NCI-H2029 (cell line): ENCODE results near the gene C1QTNF1.
A peak's percentile ranks its signal among the peaks of the same experiment; 100 is the strongest.
"Not testable (repeated sequence)": the region's sequence is repeated elsewhere in the genome, so short reads cannot be mapped to it uniquely, and the experiment has no call there.

Experiments used
- DNase-seq: peaks from one replicate; lab custom pipeline; 2025; lab: John Stamatoyannopoulos, UW

The C1QTNF1 gene

DNA sequence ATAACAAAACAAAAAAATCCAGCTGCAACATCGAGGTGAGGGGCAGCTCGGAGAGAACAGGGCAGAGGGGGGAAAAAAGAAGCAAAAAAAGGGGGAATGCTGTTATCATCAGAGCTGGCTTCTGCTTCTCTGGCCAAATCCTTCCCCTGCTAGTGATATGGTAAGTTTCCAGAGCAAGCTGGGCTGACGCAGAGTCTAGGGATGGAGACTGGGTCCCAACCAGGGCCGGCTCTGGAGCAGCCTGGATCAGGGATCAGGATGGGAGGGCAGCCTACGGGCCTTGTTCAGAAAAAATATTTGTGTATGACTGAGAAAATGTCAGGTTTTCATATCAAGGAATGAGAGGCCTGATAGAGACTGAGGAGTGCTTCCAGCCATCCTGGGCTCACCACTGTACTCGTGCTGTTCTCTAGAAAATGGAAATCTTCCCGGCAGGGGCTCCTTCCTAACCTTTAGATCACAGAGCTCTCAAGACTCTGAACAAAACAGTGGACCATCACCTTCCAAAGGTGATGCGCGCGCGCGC is 726 bp upstream of the C1QTNF1 start:
- DNase-seq: no peak

DNA sequence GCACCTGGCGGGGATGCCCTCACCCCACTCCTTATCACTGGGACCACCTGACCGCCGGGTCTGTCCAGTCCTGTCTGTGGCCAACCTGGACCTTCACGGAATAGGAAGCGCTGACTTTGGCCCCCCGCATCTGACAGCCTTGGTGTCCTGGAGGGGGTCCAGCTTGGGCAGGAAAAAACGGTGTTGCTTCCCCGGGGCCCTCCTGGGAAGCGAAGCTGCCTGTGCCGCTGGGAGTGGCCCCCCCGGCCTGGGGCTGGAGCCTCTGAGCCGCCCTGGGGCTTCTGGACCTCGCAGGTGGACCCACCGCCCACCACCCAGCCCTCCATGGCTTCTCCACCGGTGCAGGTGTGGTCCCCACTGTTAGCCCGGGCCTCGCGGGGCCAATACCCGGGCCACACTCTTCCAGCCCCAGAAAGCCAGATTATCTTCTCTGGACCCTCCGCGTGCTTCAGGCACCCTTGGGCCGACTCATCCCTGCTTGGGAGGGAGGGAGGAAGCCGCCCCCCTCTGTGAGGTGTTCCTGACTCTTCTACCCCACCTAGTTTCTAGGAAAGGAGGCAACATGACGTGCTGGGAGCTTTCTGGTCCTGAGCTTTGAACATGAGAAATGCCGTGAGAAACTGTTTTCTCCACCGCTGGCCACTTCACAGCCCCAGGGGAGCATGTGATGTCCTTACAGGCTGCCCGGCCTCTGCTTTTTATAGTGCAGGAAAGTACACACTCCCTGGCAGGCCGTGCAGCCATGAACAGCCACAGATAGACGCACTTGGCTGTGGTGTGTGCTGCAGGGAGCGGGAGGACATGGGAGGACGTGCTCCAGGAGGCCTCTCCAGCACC is 1.1 kb downstream of the C1QTNF1 start:
- no peak for DNase-seq

DNA sequence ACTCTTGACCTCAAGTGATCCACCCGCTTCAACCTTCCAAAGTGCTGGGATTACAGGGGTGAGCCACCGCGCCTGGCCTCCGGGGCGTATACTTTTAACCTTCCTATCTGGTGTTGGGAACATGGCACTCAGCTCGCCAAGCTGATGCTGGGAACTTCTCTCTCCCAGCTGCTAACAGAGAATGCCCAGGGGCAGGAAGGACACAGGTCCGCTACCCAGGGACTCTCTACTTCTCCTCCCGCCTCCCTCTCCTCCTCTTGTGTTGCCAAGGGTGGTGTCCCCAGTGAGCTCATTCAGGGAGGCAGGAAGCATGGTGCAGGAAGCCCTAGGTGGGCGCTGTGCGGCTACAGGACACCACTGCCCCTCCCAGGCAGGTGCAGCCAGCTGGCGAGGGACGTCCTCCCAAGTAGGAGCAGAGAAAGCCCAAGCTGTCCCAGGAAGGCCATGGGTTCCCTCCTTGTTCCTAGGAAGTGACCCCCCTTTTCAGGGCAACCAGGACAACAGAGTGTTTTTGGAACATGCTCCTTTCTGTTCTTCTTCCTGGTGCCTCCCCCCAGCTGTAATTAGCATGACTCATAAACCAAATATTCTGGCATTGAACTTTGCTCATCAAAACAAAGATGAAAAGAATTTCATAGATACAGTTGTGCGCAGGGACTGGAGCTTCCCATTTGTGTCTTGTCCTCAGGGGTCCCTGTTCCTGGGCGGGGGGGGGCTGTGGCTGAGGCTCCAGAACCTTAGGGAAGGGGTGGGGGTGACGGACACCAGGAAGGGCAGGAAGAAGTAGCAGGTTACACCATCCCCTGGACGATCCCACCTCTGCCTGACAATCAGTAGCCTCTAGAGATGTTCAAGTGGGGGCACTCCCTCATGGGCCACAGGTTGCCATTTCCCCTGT is 2.7 kb downstream of the C1QTNF1 start:
- peak; percentile 61 for DNase-seq

DNA sequence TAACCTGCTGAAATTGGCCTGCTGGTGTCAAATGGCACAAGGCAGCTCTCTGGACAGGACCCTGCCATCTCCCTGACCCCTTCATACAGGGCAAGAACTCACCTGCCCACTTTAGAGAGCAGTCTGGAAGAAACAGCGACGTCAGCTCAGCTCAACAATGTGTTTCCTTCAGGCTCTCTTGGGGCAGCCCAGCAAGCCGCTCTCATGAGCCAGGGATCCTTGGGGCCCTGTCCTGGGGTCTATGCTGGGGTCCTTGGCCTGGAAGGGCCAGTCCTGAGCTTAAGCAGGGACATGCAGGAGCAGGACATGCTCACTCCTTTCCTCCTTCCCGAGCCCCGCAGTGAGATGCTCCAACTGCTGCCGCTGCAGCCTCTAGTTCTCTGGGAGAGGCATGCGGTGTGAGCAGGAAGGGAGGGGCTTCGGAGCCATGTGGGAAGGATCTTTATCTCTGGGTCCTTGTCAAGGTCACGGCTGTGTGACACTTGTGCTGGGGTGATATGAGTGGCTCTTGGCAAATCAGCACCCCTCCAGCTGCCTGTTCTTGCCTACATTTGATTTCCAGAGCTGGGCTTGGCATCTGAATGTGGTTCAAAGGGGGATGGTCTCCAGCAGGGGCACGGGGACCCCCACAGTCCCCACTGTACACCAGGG is 3.4 kb downstream of the C1QTNF1 start:
- no peak for DNase-seq

DNA sequence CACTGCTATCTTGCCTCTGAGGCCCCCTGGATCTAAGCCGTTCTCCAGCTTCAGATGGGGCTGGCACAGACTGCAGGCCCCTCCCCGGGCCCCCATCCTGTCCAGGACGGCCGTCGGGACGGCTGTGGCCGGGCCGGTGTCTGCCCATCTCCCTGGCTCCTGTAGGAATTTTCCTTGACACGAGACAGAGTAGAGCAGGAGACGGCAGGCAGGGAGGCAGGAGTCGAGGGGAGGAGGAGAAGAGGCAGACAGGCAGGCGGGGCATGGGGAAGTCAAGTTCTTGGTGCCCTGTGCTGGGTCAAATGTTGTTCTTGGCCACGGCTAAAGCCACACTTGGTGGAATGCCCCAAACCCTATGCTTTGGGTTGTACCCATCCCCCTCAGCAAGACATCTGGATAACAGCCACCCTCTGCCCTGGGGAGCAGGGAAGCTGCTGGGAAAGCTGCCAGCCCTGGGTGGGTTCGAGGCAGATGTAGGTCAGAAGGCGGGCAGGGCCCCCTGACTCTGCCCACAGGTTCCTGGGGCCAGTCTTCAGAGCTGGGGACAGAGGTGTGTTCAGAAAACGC is 4.0 kb downstream of the C1QTNF1 start:
- DNase-seq: no peak

DNA sequence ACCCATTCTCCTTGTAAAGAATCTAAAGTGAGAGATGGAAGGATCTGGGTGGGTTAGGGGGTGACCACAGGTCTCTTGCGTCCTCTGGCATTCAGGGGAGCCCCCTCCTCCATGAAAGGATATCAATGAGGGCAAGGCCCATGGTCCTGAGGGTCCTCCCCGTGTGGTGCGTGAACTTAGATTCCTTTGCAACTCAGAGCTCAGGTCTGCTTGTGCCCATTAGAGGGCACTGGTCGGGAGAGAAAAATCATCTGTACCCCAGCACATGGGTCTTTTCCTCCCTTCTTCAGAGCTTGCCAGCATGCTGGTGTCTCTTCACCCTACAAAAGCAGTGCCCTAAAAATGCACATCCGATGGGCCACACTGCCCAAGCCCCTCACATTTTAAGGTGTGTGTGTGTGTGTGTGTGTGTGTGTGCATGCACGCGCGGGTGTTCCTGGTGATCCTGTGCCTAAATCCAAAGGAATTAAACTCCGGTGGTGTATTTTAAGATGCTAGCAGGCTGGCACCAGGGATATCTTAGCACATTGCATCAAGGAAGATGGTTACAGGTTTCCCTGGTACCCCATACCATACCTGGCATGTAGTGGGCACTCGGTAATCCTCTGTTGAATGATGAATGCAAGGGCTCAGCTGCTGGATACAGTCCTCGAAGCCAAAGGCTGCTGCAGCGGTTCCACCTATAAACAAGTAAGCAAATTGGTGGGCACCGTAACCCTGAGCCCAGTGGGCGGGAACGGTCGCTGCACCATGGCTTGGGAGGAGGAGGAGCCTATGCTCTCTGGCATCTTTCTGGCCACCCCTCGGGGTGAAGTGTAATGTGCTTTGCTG is 4.7 kb downstream of the C1QTNF1 start:
- DNase-seq: no peak

DNA sequence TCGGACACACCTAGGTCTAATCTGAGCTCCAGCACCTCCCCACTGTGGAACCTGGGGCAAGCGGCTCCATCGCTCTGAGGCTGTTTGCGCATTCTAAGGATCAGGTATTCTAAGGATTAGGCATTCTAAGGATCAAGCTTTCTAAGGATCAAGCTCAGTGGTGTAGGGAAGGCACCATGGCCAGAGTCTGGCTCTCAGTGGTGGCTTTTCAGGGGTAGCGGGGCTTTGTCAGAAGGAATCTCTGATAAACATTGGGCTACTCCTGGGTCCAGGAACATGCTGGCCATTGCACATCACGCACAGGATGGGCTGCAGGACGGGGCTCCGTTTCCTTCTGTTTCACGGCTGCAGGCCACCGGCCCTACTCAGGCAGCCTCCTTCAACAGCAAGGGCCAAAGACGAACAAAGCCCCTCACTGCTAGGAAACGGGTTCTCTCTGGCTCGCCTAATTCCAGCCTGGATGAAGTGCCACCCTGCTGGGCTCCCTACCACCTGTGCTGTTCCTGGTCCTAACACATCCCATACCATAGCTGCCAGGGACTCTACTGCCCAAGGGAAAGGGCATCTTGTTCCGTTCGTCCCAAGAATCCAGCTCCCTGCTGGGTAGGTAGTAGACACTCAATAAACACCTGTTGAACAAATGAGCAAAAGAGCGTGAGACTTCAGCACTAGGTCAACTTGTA is 5.5 kb downstream of the C1QTNF1 start:
- DNase-seq: no peak

DNA sequence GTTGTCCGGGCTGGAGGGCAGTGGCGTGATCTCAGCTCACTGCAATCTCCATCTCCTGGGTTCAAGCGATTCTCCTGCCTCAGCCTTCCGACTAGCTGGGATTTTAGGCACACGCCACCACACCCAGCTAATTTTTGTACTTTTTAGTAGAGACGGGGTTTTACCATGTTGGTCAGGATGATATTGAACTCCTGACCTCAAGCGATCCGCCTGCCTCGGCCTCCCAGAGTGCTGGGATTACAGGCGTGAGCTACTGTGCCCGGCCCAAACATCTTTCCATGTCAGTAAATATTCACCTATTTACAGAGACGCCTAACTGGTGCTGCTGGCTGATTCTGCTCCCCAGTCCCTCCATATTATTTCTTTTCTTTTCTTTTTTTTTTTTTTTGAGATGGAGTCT is 6.7 kb downstream of the C1QTNF1 start:
- not testable (repeated sequence) for DNase-seq

DNA sequence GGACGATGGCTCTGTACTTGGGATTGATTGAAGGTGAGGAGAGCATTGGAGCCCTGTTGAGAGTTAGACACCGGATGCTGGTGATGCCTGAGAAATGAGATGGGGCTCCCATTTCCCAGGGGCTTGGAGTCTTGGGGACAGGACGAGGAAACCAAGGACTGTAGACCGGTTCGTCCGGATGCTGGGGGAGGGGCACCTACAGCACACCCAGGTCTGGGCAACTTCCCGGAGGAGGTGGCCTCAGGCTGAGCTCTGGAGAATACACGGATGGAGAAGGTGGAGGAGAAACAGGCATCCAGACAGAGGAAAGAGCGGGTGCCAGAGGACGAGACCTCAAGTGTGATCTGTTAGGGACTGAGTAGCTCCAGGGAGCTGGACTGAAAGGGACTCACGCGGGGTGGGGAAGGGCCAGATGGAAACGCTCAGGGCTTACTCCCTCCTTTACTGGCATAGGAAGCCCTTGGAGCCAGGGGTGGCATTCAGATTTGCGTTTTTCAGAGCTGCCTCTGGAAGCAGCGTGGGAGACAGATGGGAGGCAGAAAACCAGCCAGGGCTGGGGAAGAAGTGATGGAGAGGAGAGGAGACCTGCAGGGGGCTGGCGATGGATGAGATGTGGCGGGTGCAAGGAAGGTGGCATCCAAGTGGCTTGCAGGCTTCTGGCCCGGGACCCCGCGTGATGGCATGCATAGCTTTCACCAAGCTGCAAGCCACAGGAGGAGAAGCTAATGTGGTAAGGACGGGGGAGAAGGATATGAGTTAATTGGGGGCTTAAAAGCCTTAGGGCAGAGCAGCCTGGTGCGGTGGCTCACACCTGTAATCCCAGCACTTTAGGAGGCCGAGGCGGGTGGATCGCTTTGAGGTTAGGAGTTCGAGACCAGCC is 8.3 kb downstream of the C1QTNF1 start:
- no peak for DNase-seq

DNA sequence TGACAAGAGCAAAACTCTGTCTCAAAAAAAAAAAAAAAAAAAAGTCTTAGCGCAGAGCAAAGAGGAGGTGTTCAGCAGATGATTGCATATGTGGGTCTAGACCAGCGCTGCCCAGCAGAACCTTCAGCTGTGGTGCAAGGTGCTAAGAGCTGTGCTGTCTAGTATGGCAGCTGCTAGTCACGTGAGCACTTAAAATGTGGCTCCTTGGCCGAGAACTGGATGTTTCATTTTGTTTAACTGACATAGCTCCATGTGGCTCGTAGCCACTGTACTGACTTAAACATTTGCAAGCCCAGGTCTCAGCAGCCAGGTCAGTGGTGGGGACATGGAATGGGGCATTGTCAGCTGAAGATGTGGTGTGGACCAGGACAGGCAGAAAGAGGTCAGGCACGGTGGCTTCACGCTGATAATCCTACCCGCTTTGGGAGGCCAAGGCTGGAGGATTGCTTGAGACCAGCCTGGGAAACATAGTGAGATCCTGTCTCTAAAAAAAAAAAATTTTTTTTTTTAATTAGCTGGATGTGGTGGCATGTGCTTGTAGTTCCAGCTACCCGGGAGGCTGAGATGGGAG is 9.2 kb downstream of the C1QTNF1 start:
- no peak for DNase-seq

DNA sequence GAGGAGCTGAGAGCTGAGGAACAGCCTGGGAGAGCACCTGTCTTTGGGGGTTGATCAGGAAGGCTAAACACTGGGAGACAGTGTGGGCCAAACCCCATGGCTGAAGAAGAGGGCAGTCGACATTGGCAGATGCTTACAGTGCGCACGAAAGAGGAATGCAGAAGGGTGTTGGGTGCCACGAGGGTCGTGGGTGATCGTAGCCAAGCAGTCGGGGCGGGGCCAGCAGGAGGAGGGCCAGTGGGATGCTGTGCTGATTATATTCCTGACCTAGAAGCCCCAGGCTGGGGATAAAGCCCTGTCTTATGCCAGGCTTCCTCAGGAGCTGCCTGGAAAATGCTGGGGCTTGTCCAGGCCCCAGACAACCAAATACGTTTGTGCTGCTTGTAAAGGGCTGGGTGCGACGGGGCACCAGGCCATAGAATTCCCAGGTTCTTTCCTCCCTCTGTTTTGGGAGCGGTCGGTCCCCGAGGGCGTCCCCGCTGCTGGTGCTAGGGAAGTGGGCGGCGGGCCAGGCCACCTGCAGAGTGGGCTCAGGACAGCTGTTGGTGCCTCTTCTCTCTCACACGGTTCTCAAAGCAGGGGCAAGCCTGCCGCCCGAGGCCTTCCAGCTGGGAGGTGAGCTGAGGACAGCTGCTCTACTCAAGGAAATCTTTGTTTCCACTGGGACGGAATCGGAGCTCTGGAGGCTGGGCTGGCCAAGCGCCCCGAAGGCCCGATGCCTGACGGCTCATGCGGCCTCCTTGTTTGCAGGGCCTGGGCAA is 10.0 kb downstream of the C1QTNF1 start:
- DNase-seq: peak; percentile 15

DNA sequence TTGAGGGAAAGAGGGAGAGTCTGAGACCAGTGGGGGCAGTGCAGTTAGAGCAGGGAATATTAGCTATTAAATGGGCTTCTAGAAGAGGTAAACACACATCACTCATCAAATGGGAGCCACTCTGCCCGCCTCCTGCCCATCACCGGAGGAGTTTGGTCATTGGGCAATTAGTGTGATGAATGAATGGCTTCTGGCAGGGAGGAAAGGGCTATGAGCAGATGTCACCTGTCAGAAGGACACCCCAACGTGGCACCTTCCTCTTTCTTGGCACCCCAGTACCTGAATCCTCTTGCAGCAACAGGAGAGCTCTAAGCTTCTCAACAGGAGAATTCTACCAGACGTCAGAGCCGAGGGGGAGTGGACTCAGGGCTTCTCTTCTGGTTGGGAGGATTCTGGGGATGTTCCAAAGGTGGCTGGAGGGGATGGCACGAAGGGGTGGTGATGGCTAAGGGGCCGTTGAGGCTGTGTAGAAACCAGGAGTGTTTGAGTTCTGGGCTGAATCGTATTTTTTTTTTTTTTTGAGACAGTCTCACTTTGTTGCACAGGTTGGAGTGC is 11.0 kb downstream of the C1QTNF1 start:
- DNase-seq: no peak

DNA sequence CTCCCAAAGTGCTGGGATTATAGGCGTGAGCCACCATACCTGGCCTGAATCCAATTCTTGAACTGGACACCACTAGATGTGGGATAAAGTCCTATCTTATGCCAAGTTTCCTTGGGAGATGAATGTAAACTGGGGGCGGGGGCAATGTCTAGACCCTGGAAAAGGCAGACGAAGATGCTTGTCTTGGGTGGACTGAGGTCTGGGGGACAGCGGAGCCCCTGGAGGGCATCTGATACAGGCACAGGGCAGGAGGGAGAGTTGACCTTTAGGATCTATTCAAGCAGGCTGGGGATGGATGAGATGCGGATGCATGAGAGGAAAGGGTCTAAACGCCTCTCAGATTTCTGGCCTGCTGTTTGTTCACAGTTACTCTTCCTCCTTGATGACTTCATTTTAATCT is 11.7 kb downstream of the C1QTNF1 start:
- no peak for DNase-seq

DNA sequence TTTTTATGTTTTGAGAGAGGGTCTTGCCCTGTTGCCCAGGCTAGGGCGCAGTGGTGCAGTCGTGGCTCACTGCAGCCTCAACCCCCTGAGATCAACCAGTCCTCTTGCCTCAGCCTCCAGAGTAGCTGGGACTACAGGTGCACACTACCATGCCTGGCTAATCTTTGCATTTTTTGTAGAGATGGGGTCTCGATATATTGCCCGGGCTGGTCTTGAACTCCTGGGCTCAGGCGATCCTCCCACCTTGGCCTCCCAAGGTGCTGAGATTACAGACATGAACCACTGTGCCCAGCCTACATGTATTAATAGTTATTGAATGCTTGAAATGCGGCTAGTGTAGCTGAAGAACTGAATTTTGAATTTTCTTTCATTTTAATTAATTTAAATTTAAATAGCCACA is 12.2 kb downstream of the C1QTNF1 start:
- no peak for DNase-seq

DNA sequence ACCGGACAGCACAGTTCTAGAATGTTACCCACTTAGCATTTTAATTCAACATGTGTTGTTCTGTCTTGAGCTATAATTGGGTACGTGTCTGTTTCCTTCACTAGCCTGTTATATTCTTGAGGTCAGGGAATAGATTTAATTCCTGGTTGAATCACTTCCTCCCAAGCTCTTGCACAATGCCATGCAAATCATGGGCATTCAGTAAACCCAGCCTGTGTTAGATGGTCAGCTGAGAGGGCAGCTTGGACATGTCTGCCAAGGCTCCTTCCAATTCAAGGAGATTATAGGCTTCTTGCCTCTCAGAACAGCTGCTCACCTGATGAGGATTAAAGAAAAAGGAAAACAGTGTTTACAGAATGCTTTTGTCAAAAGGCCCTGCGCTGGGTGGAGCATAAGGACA is 12.6 kb downstream of the C1QTNF1 start:
- no peak for DNase-seq

DNA sequence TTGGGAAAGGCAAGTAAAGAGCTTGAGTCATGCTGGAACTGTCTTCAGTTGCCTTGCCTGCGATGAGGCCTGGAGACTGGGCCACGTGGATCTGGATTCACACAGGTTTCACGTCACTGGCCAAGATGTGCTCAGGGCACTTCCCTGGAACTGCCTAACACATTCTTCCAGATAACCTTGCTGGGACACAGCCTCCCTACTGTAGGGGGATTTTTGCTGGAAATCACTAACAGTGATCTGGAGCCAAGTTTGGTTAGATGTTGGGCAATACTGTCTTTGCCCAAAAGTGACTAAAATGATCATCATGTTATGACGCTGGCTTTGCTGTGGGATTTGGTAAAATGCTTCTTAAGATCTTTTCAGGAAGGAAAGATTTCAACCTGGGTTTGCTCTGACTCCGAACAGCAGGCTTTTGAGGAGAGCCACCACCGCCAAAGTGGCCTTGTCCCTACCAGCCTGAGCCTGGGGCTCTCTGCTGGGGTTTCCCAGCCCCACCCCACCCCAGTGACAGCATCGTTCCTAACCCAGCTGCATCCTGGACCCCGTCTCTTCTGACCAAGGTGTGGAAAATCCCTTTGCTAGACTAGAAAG is 14.7 kb downstream of the C1QTNF1 start:
- DNase-seq: no peak

DNA sequence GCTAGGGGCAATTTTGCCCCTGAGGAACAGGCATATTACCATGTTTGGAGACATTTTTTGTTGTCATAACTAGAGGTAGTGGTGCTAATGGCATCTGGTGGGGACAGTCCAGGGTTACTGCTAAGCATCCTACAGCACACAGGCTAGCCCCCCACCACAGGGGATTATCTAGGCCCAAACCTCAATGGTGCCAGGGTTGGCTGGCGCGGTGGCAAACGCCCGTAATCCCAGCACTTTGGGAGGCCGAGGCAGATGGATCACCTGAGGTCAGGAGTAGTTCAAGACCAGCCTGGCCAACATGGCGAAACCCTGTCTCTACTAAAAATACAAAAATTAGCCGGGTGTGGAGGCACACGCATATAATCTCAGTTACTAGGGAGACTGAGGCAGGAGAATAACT is 15.2 kb downstream of the C1QTNF1 start:
- no peak for DNase-seq

DNA sequence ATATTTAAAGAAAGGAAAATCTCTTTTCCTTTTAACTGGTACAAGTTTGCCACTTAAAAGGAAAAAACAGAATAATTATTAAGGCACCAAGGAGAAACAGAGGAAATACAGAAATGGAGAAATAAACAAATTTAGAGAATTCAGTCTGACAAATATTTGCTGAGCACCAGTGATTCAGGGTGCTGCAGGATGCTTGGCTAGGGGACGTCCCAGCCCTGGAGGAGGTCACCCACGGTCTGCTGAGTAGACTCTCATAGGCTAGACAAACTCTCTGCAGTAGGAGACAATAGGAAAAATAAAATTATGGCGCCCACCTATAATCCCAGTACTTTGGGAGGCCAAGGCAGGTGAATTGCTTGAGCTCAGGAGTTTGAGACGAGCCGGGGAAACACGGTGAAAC is 15.9 kb downstream of the C1QTNF1 start:
- DNase-seq: no peak
